Measurements from ENCODE around the gene CUX1.
"Not testable (repeated sequence)": the region's sequence is repeated elsewhere in the genome, so short reads cannot be mapped to it uniquely, and the experiment has no call there.

The CUX1 gene

GRCh38 chr7:102099474-102099873, 282.0 kb downstream of the CUX1 start:
- ATAC-seq, result no peak
- no peak for DNase-seq

DNA sequence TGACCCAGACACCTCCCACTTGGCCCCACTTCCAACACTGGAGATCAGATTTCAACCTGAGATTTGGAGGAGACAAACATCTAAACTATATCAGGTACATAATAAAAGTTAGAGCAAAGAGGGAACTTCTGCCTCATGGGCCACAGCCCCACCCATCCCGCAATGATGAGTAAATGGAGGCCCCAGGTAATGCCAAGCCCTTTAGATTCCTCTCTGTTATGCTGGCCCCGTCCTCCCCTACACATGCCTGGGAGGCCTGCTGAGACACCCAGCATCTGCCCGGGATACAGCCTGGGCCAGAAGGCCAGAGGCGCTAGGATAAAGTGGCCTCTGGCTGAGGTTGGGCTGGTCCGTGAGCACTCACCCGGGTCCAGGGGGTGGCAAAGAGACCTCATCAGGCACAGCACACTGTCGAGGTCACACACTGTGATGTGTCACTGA, 283.7 kb downstream of the CUX1 start:
- DNase-seq, result no peak
- no peak for ATAC-seq

DNA sequence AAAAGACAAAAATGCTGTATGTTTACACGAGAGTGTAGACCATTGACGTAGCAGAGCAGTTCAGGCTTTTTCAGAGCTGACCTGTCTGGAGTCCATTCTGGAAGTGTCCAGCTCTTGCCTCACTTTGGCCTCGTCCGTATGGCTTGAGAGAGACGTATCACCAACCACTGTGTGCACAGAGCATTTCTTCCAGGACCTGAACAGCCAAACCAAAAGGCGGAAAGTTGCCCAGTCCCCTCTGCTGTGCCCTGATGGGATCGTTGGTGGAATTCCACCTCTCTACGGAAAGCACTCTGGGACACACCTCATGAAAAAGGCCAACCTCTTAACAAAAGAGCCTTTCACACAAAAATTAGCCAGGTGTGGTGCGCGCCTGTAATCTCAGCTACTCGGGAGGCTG, 284.5 kb downstream of the CUX1 start:
- ATAC-seq (no peak), DNase-seq (no peak)

- DNase-seq, result no peak
- ATAC-seq, result no peak
These were observed 285.6 kb downstream of the CUX1 start for GRCh38 chr7:102103027-102103372.

- ATAC-seq (no peak), DNase-seq (no peak)
These were observed 286.8 kb downstream of the CUX1 start for GRCh38 chr7:102104245-102104644.

- no peak for DNase-seq
- ATAC-seq, result no peak
These were observed 289.2 kb downstream of the CUX1 start for GRCh38 chr7:102106625-102107024.

DNA sequence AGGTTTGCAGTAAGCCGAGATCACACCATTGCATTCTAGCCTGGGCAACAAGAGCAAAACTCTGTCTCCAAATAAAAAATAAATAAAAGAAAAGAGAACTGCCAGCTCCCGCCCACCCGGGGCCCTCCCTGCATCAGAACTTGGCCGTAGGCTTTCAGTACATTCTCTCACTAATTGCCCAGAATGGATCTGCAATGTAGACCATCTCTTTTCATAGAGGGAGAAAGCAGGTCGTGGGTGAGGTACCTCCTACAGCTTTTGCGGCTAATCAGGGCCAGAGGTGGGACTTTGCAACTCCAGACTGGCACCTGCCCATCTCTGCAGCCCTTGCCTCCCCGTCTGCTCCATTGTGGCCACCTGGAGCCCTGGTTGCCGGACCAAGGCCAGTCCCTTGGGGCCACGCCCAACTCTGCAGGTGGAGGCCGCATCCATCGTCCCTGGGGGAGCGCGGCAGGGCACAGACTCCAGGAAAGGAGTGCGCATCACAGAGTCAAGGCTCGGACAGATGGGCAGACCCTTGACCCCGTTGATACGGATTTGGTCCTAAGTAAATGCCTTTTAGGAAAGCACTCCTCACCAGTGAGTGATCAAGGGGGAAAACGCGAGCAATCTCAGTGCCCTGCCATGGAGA, 290.2 kb downstream of the CUX1 start:
- DNase-seq (no peak), ATAC-seq (no peak)

DNA sequence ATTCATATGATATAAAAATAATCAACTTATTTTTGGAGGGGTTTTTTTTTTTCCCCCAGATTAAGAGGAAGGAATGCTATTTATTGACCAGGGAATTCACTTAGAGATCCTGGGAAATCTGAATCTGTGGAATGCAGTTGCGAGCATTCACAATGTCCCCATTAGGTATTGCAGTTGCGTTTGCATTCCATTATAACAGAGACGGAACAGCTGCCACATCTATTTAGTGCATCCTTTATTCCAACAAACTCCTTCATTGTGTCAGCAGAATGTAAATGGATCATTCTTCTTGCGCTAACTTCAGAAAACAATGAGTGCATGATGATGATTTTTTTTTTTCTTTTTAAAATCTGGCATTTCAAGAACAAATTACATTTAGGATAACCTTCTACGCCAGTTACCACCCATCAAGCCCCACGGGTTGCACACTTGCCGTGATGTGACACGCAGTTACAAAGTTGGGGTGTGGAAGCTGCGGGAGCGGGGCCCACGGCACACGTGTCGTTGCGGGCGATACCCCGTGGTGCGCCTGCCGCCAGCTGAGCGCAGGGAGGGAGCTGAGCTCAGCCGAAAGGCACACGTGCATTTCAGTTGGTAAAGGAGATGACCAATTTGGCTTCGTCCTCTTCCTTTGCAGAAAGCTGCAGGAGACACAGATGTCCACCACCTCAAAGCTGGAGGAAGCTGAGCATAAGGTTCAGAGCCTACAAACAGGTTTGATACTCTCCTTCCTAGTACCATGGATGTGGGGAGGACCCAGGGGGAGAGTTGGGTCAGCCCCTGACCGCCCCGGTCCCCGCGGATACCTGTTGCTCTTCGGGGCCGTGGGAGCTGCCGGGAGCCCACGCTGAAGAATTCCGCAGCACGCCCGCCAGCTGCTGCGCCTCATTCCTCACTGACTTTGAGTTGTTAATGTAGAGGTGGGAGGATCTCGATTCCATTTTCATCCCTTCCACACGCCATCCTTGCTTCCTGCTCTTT, 293.9 kb downstream of the CUX1 start:
- ATAC-seq, result no peak
- no peak for DNase-seq

DNA sequence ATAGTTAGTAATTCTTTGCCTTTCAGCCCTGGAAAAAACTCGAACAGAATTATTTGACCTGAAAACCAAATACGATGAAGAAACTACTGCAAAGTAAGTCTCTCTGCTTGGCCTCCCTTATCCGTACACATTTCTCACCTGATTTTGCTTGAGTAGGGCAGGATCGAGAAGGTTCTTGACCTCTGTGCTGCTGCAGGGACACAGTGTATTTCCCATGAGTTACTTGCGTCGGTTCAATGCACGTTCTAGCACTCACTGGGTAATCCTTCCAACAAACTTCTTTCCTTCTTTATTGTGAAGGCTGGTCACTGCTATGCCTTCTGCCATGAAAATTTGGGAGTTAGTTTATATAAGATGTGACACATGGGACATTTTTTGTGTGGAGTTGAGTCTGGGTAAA, 297.8 kb downstream of the CUX1 start:
- DNase-seq (no peak), ATAC-seq (no peak)

GRCh38 chr7:102115931-102116330, 298.5 kb downstream of the CUX1 start:
- DNase-seq (no peak), ATAC-seq (no peak)

GRCh38 chr7:102117743-102118142, 300.3 kb downstream of the CUX1 start:
- DNase-seq (no peak), ATAC-seq (no peak)

GRCh38 chr7:102119213-102119651, 301.8 kb downstream of the CUX1 start:
- DNase-seq (no peak), ATAC-seq (no peak)

- ATAC-seq (no peak), DNase-seq (no peak)
These were observed 302.5 kb downstream of the CUX1 start for GRCh38 chr7:102119925-102120324.

DNA sequence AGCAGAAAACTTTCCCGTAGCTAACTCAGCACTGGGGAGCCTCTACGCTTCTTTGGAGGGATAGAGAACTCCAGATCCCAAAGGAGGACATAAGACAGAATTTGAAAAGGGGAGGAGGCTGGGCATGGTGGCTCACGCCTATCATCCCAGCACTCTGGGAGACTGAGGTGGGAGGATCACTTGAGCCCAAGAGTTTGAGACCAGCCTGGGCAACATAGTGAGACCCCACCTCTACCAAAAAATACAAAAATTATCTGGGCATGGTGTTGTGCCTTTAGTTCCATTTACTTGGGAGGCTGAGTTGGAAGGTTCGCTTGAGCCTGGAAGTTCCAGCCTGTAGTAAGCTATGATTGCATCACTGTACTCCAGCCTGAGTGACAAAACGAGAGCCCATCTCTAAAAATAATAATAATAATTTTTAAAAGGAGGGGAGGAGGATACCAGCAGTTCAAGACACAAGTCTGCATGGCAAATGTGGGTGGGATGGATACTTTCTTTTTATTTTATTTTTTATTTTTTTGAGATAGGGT, 303.3 kb downstream of the CUX1 start:
- DNase-seq (no peak), ATAC-seq (no peak)

GRCh38 chr7:102122026-102122425, 304.6 kb downstream of the CUX1 start:
- no peak for DNase-seq
- ATAC-seq, result peak; percentile 32

GRCh38 chr7:102125127-102125596, 307.7 kb downstream of the CUX1 start:
- DNase-seq (peak; percentile 26), ATAC-seq (no peak)

GRCh38 chr7:102128303-102128702, 310.9 kb downstream of the CUX1 start:
- ATAC-seq (no peak), DNase-seq (no peak)

DNA sequence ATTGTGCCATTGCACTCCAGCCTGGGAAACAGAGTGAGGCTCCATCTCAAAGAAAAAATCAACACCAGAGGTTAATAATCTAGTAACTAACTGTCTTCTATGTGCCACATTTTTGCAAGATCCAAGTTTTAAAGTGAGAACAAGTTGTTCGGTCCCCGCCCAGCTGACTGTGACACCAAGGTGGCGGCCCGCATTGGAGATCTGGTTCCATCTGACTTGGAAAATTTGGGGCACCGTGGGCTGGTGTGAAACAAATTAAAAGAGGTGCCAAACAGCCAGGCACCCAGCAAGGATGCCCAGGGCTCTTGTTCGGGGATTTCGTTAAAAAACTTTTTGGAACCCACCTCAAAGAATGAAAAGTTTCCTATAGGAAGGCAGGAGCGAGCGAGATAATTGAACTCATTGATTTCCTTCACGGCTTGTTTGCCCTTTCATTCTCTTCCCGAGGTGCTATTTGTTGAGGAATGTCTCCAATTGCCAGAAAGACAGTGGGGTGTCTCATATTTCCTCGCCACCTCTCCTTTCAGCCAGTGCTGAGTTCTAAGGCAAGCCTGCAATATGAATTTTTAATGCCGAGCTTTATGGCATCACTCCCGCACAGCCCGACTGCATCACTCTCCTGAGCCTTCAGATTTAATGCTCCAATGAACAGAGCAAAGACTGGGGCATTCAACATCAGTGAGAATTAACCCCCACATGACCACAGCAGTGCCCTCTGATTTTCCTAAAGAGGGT, 312.4 kb downstream of the CUX1 start:
- DNase-seq (no peak), ATAC-seq (no peak)

DNA sequence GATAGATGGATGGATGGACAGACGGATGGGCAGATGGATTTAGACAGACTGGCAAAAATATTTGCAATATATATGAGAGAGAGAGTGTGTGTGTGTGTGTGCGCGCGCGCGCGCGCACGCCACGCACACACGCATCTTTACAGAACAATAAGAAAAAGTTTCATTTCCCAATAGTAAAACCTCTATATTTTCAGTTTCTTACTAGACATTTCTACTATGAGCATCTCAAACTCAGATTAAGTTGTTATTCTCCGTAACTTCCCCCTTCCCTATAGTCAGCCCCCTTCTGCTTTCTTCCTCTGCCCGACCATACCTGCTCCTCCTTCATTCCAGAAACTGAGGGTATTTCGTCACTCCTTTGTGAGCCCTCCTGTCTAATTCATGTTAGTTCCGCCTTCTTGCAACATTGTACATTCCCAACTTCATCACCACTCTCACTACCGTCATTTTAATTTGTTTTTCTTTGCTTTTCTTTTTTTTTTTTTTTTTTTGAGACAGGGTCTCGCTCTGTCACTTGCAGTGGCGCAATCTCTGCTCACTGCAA, 314.9 kb downstream of the CUX1 start:
- DNase-seq (no peak), ATAC-seq (no peak)

- DNase-seq, result no peak
These were observed 321.2 kb downstream of the CUX1 start for GRCh38 chr7:102138676-102139075.

DNA sequence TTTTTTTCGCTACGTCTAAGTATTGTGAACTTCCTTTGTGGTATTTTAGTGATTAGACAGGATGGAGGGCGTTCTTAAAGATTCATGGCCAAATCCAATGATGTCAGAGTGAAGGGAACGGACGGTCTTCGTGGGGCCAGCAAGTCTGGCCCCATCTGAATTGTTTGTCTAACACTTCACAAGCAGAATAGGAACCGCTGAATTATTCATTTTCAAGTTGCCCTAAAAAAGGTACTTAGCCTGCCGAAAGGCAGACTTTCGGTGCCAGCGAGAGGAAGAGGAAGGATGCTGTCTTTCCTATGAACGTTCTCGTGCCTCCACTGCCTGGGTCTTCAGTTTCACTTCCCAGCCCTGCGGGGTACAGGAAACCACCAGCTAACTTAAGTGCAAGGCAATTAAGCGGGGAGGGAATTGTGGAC, 323.5 kb downstream of the CUX1 start:
- DNase-seq, result peak; percentile 26
- peak; percentile 72 for ATAC-seq

More at GRCh38 chr7:102138676-102139075, 321.2 kb downstream of the CUX1 start:
- ATAC-seq, result no peak

- not testable (repeated sequence) for ATAC-seq, DNase-seq
These were observed 325.0 kb downstream of the CUX1 start for GRCh38 chr7:102142433-102142832.

Measured in stimulated activated naive CD8-positive, alpha-beta T cell treated with anti-CD3 and anti-CD28 coated beads, Interleukin-15, Interleukin-2, amounts not matched to agents 100 U/mL and 50 U/mL, for 24 hours (primary cell).